ENCODE results near the gene MAP1B.

- TF ChIP-seq CTCF (IDR thresholded peaks at IDR 0.05; ENCODE audit: low read length) (no peak), EZH2 (optimal IDR thresholded peaks at IDR 0.05; ENCODE audit: low read depth, low read length) (no peak)
Observed at GRCh38 chr5:72191404-72191803, 84.1 kb downstream of the MAP1B start.

Data from MM.1S (cell line).